ENCODE results near the gene DHRS13.
"Not testable (repeated sequence)": the region's sequence is repeated elsewhere in the genome, so short reads cannot be mapped to it uniquely, and the experiment has no call there.

The DHRS13 gene

DNA sequence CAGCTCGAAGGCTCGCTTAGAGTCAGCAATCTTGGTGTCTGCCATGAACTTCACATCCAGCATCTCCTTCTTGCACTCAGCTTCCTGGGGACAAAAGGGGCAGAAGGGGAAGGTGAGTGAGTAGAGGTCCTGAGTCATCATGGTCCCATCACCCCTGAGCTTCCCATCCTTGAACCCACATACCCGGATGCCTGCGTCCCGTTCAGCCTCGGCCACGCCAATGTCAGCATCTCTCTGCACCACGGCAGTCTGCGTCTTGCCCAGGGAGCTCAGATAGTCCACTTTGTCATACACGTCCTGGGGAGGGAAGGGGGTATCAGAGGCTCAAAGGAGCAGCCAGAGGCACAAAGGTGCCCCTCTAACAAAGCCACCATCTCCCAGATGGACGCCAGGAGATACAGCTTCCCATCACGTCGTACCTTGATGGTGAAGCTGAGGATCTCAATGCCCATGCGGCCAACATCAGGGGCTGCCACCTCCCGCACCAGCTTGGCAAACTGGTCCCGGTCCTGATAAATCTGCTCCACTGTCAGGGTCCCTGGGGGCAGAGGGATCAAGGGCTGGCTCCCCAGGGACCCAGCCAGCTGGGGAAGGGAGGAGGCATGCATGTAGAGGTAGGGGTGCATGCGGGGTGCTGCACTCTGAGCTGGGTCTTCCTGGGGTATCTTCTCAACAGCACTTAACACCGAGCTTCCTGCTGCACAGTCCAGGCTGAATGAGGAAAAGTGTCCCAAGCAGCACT, 20.6 kb downstream of the DHRS13 start:
- DNase-seq (ENCODE audit: low read depth, low spot score): no peak

DNA sequence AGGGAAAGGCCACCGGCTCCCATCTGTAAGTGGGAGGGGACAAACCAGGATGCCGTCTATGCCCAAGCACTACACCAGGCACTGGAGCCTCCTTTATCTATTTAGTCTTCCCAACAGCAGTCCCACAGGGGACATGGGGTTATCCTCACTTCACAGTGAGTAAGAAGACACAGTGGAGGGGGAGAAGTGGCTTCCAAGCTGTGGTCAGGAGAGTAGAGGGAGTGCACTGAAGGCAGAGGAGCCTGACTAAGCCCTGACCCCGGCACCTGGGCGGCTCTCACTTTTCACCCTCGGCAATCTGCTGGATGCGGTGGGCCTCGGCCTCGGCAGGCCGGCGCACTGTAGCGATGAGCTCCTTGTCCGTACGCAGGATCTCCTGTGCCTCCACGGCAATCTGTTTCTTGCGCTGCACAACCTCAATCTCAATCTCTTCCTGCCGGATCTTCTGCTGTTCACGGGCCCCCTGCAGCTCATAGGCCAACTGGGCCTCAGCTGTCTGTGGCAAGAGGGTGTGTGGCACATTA, 21.3 kb downstream of the DHRS13 start:
- no peak for DNase-seq (ENCODE audit: low read depth, low spot score)

DNA sequence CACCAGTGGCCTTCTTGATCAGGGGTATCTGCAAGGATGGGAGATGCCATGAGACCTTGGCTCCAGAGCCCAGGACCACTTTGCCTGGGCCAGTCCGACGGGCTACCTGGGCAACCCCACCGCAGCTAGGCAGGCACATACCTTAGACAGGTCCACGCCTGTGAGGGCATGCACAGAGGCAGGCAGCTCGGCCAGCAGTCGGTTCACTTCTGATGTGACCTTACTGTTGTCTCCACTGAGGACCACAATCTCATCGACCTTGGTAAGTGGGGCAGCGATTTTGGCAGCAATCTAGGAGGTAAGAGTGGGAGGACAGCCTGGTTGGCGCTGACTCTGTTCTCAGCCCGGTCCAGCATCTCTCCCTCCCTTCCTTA, 22.3 kb downstream of the DHRS13 start:
- no peak for DNase-seq (ENCODE audit: low read depth, low spot score)

DNA sequence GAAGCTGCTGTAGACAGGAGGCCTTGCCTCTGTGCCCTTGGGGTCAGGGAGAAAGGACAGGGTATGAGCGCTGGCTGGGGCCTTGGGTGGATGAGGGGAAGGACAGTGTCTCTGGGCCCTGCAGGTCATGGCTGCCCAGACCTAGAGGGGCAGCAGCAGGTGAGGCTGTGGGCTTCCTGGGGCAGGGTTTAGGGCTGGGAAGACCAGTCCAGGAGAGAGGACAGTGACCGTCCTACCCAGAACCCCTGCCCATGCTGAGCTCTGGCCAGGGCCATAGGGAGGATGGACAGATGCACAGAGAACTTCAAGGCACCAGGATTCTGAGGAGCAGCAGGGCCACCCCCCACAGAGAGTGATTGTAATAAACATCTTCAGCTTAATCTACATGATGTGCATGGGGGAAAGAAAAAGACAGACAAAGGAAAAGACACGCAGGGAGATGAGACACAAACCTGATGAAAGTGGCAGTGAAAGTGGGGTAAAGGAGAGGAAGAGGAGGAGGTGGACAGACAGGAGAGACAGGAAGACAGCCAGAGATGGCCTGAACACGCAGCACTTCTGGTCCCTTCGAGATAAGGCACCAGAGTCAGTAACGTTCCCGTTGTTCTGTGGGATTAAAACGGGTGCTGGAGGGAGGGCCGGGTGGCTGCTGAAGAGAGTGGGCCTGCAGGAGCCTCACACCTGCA, 22.9 kb downstream of the DHRS13 start:
- no peak for DNase-seq (ENCODE audit: low read depth, low spot score)

DNA sequence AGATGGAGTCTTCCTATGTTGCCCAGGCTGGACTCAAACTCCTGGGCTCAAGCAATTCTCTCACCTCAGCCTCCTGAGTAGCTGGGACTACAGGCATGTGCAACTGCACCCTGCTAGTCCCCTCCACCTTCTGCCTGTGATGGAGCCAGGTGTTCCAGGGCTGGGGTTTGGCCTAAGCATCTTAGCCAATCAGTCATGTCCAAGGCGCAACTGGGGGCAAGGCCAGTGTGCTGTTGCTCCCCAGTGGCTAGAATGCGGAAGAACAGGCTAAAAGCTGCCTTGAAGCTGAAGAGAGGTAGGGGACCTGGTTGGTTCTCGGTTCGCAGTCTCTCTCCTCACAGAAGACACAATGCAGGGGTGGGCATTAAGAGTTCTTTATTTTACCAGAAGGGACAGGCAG, 23.9 kb downstream of the DHRS13 start:
- peak; percentile 76 for DNase-seq (ENCODE audit: low read depth, low spot score)

DNA sequence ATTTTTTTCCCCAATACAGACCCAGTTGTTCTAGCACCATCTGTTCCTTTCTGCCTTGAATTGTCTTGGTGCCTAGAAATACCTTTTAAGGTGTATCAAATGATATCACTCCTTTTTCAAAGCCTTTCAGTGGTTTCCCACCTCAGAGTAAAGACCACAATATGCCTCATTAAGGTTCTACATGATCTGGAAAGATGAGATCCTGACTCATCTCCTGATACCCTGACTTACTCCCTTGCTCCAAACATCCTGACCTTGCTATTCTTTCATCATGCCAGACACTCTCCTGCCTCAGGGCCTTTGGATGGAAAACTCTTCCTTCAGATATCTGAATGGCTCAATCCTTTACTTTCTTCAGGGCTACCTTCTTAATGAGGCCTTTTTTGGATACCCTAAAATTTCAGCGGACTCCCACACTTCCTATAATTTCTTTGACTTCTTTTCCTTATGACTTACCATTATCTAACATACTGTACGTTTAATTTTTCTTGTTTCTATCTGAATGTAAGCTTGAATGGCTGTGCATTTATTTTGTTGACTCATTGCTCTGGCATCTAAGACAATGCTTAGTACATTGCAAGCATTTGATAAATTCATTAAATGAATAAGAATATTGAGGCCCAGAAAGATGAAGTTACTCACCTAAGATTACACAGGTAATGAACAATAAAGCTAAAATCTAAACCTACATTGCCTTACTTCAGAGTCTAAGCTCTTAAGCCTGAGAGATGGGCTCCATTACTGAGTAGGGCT, 24.5 kb downstream of the DHRS13 start:
- no peak for DNase-seq (ENCODE audit: low read depth, low spot score)

DNA sequence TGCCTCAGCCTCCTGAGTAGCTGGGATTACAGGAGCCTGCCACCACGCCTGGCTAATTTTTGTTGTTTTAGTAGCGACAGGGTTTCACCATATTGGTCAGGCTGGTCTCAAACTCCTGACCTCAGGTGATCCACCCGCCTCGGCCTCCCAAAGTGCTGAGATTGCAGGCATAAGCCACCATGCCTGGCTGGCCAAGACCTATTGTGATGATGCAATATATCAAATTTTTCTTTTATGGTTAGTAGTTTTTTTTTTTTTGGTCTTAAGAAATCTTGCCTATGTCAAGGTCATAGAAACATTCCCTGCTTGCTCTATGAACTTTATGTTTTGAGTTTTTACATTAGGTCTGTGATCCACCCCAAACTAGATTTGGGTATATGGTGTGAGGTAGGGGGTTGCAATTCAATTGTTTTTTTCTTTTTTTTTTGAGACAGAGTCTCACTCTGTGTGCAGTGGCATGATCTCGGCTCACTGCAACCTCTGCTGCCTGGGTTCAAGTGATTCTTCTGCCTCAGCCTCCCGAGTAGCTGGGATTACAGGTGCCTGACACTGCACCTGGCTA, 25.6 kb downstream of the DHRS13 start:
- DNase-seq (ENCODE audit: low read depth, low spot score): not testable (repeated sequence)

DNA sequence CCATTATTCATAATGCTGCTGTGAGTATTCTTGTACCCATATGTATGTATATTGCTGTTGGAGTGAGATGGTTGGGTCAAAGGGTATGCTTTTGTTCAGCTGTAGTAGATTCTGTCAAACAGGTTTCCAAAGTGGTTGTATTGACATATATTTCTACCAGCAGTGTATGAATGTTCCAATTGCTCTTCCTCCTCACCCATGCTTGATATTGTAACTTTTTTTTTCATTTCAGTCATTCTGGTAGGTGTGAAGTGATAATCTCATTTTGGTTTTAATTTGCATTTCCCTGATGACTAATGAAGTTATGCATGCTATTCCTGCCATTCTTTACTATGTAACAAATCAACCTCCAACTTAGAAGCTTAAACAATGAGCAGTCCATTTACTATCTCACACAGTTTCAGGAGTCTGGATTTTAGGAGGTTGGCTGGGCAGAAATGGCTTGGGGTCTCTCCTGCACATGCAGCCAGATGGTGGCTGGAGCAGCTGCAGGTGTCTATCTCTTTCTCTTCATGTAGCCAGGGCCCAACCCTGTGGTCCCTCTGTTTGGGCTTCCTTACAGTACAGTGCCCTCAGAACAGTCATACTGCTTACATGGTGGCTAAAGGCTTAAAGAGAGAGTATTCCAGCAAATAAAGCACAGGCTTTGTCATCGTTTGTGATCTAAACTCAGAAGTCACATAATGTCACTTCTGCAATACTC, 26.9 kb downstream of the DHRS13 start:
- DNase-seq (ENCODE audit: low read depth, low spot score): no peak

DNA sequence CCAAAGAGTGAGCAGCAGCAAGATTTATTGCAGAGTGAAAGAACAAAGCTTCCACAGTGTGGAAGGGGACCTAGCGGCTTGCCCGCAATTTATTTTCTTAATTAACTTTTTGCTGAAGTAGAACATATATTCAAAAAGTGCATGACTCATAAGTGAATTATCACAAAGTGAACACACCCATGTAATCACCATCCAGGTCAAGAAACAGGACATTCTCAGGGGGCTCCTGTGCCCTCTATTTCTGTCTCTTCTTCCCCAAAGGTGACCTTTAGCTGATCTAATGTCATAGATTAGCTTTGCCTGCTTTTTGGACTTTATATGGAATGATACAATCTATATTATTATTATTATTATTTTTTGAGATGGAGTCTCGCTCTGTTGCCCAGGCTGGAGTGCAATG, 28.1 kb downstream of the DHRS13 start:
- no peak for DNase-seq (ENCODE audit: low read depth, low spot score)

DNA sequence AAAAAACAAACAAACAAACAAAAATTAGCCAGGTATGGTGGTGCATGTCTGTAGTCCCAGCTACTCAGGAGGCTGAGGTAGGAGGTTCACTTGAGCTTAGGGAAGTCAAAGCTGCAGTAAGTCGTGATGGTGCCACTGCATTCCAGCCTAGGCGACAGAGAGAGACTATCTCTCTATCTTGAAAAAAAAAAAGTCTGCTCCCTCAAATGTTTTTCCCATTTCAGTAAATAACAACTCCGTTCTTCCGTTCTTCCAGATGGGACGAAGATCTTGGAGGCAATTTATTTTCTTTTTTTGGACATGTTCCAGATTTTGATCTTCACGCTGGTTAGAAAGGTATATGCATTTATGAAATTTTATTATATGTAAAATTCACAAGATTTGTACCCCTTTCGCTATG, 29.0 kb downstream of the DHRS13 start:
- no peak for DNase-seq (ENCODE audit: low read depth, low spot score)

DNA sequence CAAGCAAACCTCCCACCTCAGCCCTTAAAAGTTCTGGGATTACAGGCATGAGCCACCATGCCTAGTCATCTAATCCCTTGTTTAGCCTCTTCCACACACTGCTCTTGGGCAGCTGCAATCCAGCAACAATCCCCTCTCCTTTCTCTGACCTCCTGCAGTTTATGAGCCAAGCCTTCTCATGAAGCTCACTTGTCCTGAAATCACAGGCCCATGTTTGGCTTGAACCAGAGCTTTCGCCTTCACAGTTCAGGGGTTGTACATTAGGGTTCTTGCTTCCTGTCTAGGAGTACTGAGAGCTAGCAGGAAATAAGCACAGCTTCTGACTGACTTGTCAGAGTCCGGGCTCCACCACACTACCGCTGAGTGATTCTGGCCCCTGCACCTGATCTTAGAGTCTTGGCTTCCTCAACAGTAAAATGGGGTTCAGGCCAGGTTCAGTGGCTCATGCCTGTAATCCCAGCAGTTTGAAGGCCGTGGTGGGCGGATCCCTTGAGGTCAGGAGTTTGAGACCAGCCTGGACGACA, 31.8 kb downstream of the DHRS13 start:
- DNase-seq (ENCODE audit: low read depth, low spot score): peak; percentile 28

DNA sequence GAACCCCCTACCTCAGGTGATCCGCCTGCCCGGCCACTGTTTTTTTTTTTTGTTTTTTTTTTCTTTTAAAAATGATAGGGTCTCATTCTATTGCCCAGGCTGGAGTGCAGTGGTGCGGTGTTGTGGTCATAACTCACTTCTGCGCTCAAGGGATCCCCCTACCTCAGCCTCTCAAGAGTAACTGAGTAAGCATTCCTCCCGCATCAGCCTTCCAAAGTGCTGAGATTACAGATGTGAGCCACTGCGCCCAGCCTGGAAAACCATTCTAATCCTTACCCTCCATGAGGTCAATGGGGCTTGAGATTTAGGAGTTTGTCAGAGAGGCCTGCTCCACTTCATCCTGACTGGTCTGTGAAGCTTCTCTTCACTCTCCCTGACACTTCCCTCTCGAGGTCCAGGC, 35.6 kb downstream of the DHRS13 start:
- no peak for DNase-seq (ENCODE audit: low read depth, low spot score)

DNA sequence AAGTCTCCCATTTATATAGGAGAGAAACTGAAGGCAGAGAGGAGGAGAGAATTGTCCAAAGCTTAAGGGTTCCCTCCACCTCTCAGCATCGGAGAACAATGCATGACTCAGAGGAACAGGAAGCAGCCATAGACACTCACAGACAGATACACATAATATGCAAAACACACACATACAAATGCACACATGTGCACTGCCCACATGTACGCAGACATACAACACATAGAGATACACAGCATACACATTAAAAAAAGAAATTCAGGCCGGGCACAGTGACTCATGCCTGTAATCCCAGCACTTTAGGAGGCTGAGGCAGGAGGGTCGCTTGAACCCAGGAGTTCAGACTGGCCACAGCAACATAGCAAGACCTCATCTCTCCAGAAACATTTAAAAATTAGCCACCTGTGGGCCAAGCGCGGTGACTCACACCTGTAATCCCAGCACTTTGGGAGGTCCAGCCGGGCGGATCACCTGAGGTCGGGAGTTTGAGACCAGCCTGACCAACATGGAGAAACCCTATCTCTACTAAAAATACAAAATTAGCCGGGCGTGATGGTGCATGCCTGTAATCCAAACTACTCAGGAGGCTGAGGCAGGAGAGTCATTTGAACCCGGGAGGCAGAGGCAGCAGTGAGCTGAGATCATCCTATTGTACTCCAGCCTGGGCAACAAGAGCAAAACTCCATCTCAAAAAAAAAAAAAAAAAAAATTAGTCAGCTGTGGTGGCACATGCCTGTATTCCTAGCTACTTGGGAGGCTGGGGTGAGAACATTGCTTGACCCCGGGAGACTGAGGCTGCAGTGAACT, 36.7 kb downstream of the DHRS13 start:
- no peak for DNase-seq (ENCODE audit: low read depth, low spot score)

DNA sequence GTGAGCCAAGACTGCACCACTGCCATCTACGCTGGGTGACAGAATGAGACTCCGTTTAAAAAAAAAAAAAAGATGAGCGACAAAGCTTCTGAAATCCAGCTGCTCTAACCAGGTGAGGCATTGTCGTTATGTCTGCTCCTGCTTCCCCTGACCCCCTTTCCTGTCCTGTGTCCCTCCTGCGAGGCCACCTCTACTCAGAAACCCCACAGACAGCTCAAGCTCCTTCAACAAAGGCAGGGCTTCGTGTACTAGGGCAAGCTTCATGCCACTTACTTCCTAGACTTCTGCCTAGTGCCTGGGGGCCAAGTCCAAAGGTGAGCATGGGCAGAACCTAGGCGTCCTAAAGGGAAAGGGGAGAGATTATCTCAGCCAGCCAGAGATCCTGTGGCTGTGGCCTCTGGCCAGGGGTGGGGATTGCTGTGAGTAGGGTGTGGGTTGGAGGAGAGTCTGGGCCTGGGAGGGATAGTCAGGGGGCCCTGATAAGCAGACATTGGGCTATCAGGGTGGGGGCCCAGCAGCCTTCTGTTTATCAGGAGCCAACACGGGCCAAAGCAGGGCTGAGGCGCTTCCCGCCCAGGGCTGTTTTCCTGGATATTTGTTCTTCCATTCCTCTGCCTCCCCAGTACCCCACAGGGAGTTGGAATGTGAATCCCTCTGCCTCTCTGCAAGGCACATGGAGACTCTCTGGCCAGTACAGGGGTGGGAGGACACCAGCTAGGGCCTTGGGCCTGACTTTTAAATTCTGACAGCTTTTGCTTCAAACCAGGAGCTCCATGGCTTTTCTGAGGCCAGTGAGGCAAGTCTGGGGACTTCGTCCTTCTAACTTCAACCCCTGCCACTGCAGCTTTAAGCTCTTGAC, 37.7 kb downstream of the DHRS13 start:
- peak; percentile 51 for DNase-seq (ENCODE audit: low read depth, low spot score)

DNA sequence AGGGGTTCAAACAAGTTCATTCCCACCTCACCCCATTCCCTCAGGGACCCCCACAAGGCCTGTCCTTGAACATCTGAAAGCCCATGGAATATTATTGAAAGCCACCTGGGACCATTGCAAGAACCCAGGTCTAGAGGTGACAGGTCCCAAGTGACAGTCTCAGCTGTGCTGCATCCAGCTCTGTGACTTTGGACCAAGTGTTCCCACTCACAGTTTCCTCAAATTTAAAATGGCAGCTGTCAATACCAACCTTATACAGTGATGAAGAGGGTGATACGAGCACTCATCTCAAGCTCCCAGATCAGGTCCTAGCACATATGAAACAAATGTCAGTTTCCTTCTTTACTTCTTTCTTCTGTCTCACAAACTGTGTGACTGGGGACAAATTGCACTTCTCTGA, 38.9 kb downstream of the DHRS13 start:
- DNase-seq (ENCODE audit: low read depth, low spot score): no peak

DNA sequence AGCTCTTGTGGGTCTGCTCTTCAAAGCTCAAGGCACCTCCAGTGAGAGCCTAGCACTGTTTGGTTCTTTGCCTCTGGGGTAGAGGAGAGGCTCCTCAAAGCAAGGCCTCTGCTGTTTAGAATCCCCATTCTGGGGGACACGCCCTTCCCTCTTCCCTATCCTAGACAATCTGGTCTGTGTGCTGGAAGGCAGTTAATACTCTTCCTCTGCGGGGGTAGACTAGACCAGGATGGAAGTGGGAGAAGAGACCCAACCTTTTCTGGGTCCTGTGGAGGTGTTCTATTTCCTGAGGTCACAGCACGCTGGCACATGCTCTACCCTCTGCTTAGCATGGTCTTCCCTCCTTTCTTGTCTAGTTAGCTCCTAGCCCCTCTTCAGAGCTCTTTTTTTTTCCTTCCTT, 40.3 kb downstream of the DHRS13 start:
- DNase-seq (ENCODE audit: low read depth, low spot score): no peak

DNA sequence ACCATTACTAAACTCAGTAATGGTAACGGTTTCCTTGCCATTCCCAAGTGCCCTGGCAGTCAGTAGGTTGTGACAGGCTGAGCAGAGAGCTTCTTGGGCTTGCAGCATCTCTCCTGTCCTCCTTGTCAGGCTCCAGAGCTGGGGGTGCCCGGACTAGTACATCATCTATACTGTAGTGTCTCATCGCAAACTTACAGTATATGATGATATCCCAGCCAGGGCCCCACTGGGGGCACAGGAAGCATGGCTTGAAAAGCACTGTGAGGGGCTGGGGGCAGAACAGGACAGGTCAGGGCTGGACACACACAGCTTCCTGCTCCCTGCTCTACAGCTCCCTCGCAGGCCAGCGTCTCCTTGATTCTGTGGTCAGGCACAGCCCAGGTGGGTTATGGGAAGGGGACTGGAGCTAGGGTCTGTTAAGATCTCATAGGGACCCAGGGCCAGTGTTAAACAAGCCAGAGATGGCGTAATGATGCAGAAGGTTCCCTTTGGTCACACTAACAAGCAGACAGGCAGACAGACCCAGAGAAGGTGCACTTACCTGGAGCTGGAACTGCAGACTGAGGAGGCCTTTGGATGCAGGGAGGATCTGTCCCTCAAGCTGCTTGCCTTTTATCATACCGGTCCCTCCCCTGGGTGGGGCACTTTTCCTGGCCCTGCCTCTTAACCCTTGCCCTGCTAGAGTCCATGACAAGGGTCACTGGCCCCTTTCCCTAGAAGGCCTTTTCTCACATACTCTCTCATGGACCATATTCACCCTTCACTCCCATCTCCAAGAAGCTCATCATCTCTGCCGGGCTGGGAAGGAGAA, 41.3 kb downstream of the DHRS13 start:
- DNase-seq (ENCODE audit: low read depth, low spot score): peak; percentile 24

DNA sequence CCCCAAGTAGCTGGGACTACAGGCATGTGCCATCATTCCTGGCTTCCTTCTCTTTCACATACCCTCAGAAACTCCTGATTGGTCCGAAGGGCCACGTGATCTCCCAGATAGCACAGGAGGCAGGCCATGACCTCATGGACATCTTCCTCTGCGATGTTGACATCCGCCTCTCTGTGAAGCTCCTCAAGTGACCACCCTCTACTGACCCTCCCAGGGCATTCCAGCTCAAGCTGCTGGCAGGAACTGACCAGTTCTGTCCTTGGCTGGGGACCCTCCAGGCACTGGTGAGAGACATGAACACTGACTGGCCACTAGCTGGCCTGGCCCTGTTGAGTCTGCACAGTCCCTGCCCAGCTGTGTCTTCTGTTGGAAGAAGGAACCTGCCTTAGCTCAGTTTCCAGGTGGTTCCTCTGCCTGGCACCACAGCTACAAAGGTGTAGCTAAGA, 42.5 kb downstream of the DHRS13 start:
- DNase-seq (ENCODE audit: low read depth, low spot score): no peak
